Brain microvascular endothelial cell (primary cell): ENCODE data around the gene IKZF1.

ENCODE experiments used
- DNase-seq: peaks from one replicate; pipeline ENCODE4 v3.0.0-alpha.2; 2020
- H3K27ac ChIP-seq: fragments of 250-450 bp; sonication (Bioruptor Pico); 2 replicates; pipeline ENCODE4 v1.5.1; 2020; ENCODE audit warnings: mild to moderate bottlenecking, moderate library complexity
- H3K27me3 ChIP-seq: fragments of 250-450 bp; sonication (Bioruptor Pico); replicated peaks from 2 replicates; pipeline ENCODE4 v1.5.1; 2020; ENCODE audit warnings: mild to moderate bottlenecking
- H3K36me3 ChIP-seq: fragments of 250-450 bp; sonication (Bioruptor Pico); replicated peaks from 2 replicates; pipeline ENCODE4 v1.5.1; 2020; ENCODE audit warnings: mild to moderate bottlenecking
- H3K4me3 ChIP-seq: 2 replicates; pipeline ENCODE4 v1.5.1; 2011; ENCODE audit warnings: low read depth, mild to moderate bottlenecking, control low read depth, low read length, moderate library complexity
- in situ Hi-C: cut with HindIII; loops from 2 replicates; pipeline ENCODE4 v1.10.0; 2017; ENCODE audit warnings: low sequenced_read_pairs, low pct_ligation_motif_present
- TF ChIP-seq, protein P1 (sequence below): IDR thresholded peaks from 2 replicates; pipeline ENCODE4 v1.5.1; 2011; ENCODE audit warnings: low read depth, mild to moderate bottlenecking, moderate library complexity, low read length, control low read depth, inconsistent platforms; ENCODE audit errors: missing control alignments

The IKZF1 gene

DNA sequence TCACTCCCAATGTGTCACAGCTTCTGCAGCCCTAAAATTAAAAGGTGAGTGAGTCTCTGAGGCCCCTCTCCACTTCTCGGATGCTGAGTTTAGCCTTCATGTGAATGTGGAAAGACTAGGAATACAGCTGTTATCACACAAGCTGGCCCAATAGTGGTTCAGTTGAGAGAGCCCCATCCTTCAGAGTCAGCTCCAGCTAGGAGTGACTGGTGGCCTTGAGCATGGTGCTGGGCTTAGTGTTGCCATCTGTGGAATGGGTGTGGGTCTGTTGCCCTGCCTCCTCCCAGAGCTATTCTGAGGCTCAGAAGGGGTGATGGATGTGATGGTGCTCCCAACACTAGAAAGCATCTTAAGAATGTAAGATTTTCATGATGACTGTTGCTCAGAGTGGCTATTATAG is 89.8 kb downstream of the IKZF1 start:
- no peaks in the 10 kb centered on the region for H3K36me3 ChIP-seq
- H3K27me3 ChIP-seq, result peaks cover 4% of the 10 kb centered on the region
- no peak for DNase-seq
- in situ Hi-C loops, result no loop called here
- H3K4me3 ChIP-seq, result no peak overlapping the region
- TF ChIP-seq, protein P1, sequence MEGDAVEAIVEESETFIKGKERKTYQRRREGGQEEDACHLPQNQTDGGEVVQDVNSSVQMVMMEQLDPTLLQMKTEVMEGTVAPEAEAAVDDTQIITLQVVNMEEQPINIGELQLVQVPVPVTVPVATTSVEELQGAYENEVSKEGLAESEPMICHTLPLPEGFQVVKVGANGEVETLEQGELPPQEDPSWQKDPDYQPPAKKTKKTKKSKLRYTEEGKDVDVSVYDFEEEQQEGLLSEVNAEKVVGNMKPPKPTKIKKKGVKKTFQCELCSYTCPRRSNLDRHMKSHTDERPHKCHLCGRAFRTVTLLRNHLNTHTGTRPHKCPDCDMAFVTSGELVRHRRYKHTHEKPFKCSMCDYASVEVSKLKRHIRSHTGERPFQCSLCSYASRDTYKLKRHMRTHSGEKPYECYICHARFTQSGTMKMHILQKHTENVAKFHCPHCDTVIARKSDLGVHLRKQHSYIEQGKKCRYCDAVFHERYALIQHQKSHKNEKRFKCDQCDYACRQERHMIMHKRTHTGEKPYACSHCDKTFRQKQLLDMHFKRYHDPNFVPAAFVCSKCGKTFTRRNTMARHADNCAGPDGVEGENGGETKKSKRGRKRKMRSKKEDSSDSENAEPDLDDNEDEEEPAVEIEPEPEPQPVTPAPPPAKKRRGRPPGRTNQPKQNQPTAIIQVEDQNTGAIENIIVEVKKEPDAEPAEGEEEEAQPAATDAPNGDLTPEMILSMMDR, result no peak
- H3K27ac ChIP-seq, result no peak overlapping the region

DNA sequence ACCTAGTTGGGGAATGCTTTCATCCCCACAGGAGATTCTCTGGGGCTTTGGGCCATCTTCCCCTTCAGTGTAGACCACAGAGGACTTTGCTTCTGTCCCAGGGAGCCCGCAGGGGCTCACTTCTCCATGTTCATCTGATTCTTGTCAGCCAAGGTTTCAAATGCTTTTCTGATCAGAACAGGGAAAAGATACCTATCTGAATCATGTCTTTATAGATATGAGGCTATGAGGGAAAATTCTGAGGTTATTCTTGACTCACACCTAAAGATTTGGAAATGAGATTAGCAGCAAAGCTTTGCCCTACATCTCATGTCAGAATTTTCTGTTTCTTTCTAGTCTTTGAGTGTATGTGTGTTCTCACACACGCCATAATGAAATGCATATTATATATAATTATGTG is 92.3 kb downstream of the IKZF1 start:
- Histone ChIP-seq H3K27ac (no peak overlapping the region), H3K4me3 (no peak overlapping the region), H3K36me3 (no peaks in the 10 kb centered on the region), H3K27me3 (peaks cover 17% of the 10 kb centered on the region)
- no peak for DNase-seq
- TF ChIP-seq, protein P1, result no peak
- in situ Hi-C loops, result no loop called here

DNA sequence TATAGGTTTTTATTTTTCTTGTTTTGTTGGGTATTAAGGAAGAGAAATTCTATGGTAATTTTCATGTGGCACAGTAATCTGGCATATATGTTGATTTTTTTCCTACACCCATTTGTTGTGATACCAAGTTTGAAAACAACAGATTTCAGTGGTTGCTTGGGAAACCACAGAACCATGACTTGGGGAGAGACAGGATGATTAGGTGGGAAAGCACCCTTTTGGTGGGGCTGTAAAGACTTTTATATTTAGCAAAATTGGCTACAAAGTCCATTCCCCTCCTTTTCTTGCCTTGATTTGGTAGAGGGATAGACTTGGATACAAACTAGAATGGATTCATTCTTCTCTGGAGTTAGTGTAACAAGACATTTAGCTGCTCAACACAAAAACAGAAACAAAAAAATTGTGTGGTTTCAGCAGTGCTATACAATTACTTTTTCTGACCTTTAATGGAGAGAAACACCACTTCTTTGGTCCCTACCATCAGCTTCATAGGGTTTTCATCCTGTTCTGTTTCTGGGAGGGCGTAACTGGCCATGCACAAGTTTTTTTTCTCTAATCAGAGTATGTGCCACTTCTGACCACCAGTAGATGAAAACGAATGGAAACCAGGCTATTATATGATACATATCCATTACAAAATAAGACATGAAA is 92.9 kb downstream of the IKZF1 start:
- TF ChIP-seq, protein P1, result no peak
- H3K36me3 ChIP-seq, result no peaks in the 10 kb centered on the region
- no peak overlapping the region for H3K27ac ChIP-seq
- no peak overlapping the region for H3K4me3 ChIP-seq
- in situ Hi-C loops, result no loop called here
- no peak for DNase-seq
- H3K27me3 ChIP-seq, result peaks cover 17% of the 10 kb centered on the region

DNA sequence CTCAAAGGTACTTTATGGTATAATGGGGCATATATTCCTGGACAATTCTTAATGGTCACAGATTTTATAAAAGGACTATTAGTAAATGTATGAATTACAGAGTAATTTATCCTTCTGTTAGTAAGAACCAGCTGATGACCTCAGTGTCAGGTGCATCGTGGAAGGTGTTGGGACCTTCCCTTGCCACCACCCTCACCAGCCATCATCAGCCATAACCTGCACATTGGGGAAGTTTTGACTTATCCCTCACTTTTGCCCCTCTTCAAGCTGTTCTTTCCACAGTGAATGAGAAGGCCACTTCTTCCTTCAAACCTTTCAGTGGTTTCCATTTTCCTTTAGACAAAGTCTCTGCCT is 93.4 kb downstream of the IKZF1 start:
- TF ChIP-seq, protein P1, result no peak
- Histone ChIP-seq H3K27ac (no peak overlapping the region), H3K27me3 (peaks cover 17% of the 10 kb centered on the region), H3K4me3 (no peak overlapping the region), H3K36me3 (no peaks in the 10 kb centered on the region)
- no peak for DNase-seq
- in situ Hi-C loops, result no loop called here

DNA sequence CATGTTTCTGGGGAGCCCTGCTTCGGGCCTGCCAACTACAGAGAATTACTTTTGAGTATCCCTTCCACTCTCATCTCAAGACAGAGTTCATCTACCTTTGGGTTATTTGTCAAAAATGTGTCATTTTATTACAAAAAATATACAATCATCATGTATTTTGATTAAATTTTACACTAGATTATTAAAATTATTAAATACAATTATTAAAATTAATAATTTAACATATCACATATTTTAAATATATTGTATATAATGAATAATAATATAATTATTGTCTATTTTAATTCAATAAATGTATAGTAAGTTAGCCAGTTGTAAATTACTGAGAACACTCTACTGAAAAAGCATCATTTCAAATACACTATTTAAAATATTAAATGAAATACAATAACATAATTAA is 94.7 kb downstream of the IKZF1 start:
- TF ChIP-seq, protein P1, result no peak
- no peak for DNase-seq
- Histone ChIP-seq H3K4me3 (no peak overlapping the region), H3K36me3 (no peaks in the 10 kb centered on the region), H3K27me3 (peaks cover 17% of the 10 kb centered on the region), H3K27ac (no peak overlapping the region)
- in situ Hi-C loops, result no loop called here

DNA sequence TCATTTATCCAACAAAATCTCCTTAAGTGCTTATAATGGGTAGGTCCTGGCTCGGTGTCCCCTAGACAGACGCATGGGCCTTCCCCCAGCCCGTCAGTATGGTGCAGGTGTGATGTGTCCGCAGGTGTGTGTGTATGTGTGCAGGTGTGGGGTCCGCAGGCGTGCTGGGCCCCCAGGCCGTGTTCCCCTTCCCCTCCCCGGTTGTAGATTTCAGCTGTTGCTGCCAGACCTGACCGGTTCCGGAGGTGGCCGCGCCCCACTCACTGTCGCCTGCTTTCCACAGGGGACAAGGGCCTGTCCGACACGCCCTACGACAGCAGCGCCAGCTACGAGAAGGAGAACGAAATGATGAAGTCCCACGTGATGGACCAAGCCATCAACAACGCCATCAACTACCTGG is 95.1 kb downstream of the IKZF1 start:
- in situ Hi-C loops, result no loop called here
- peaks cover 17% of the 10 kb centered on the region for H3K27me3 ChIP-seq
- H3K36me3 ChIP-seq, result no peaks in the 10 kb centered on the region

More for the DNA sequence above, 95.1 kb downstream of the IKZF1 start:
- Histone ChIP-seq H3K27ac (no peak overlapping the region), H3K4me3 (no peak overlapping the region)
- TF ChIP-seq, protein P1, result no peak
- DNase-seq, result no peak
